MCF 10A (cell line): ENCODE data around the gene MEX3A. TPM values are rescaled to one million over a fixed set of nuclear protein-coding genes. Genes with fewer than 3 reads are reported as not detected.

Source experiments
- BruUV-seq: library from RNA; stranded (reverse); fragments of 400-500 nt; replicated peaks from 2 replicates; lab custom pipeline; 2021; lab: Mats Ljungman, UMichigan
- CTCF ChIA-PET: fragments of 300-600 bp; sonication (Branson Sonifier 250); formaldehyde crosslinking; extraction: SDS; loops from one replicate; lab custom pipeline; 2021; ENCODE audit warnings: antibody characterized with exemption, inconsistent platforms; lab: Yijun Ruan, JAX
- POLR2A ChIA-PET: fragments of 300-600, 350-650 bp; sonication (Branson Sonifier 250); formaldehyde crosslinking; extraction: SDS; loops from one replicate; lab custom pipeline; 2020; ENCODE audit warnings: antibody characterized with exemption, inconsistent platforms; lab: Yijun Ruan, JAX
- DNase-seq: peaks from one replicate; pipeline ENCODE4 v3.0.0-alpha.2; 2018; ENCODE audit not compliant: unreplicated experiment
- H3K27ac Mint-ChIP-seq: one replicate; pipeline ENCODE4 v1.8.0; 2022; ENCODE audit warnings: mild to moderate bottlenecking, low read depth, mixed read lengths; ENCODE audit not compliant: unreplicated experiment
- H3K27me3 Mint-ChIP-seq: one replicate; pipeline ENCODE4 v1.8.0; 2022; ENCODE audit warnings: mixed read lengths; ENCODE audit not compliant: insufficient read depth, unreplicated experiment
- H3K36me3 Mint-ChIP-seq: one replicate; pipeline ENCODE4 v1.8.0; 2022; ENCODE audit warnings: mild to moderate bottlenecking, moderate library complexity, mixed read lengths; ENCODE audit not compliant: insufficient read depth, unreplicated experiment
- H3K4me1 Mint-ChIP-seq: one replicate; pipeline ENCODE4 v1.8.0; 2022; ENCODE audit warnings: mixed read lengths; ENCODE audit not compliant: insufficient read depth, unreplicated experiment
- H3K4me3 Mint-ChIP-seq: one replicate; pipeline ENCODE4 v1.8.0; 2022; ENCODE audit warnings: mild to moderate bottlenecking, moderate library complexity, mixed read lengths; ENCODE audit not compliant: unreplicated experiment
- H3K9me3 Mint-ChIP-seq: one replicate; pipeline ENCODE4 v1.8.0; 2022; ENCODE audit warnings: mixed read lengths; ENCODE audit not compliant: unreplicated experiment
- CTCF ChIP-seq: fragments of 200-600 bp; IDR thresholded peaks from one replicate; pipeline ENCODE4 v1.8.0; 2022; ENCODE audit warnings: antibody characterized with exemption, mild to moderate bottlenecking; ENCODE audit not compliant: unreplicated experiment
- intact Hi-C: fragments of 100-400 bp; cut with micrococcal nuclease; formaldehyde crosslinking; loops from 2 replicates; pipeline ENCODE4 v1.14.1; 2022
- total RNA-seq: library from RNA; stranded (reverse); gene quantifications from 2 replicates; pipeline ENCODE4 v1.2.3, GENCODE V29; 2022

The MEX3A gene
- total RNA-seq, 1 experiment from 2014 or later = 0.91 TPM

GRCh38 chr1:156051011-156051725 lies 31.1 kb downstream of the MEX3A start:
- H3K4me3 Mint-ChIP-seq = no peak overlapping the region
- no TSS peak for BruUV-seq
- CTCF ChIA-PET = interaction anchor here (0.6 to 3.3 kb wide), 10 partner anchors 9 to 112 kb away, joined by 3 to 12 read pairs (median 4); partner anchors contain the start of gene LMNA
- POLR2A ChIA-PET = interaction anchor here (0.9 to 2.4 kb wide), 5 partner anchors 31 to 690 kb away, joined by 3 to 10 read pairs (median 6); partner anchors contain the start of gene MRPL24
- H3K4me1 Mint-ChIP-seq = peaks cover 33% of the 10 kb centered on the region
- no peaks in the 10 kb centered on the region for H3K27me3 Mint-ChIP-seq
- TF ChIP-seq CTCF = no peak
- no peaks in the 10 kb centered on the region for H3K9me3 Mint-ChIP-seq
- intact Hi-C loops = loop anchor here (10.0 kb wide), 1 partner anchor 396 kb away; no protein-coding TSS in a partner anchor
- peaks cover 46% of the 10 kb centered on the region for H3K36me3 Mint-ChIP-seq
- no peak for DNase-seq
- H3K27ac Mint-ChIP-seq = no peak overlapping the region

GRCh38 chr1:156050376-156050775 lies 31.9 kb downstream of the MEX3A start:
- peaks cover 25% of the 10 kb centered on the region for H3K4me1 Mint-ChIP-seq
- no peaks in the 10 kb centered on the region for H3K27me3 Mint-ChIP-seq
- POLR2A ChIA-PET = interaction anchor here (0.7 to 1.1 kb wide), 3 partner anchors 13 to 18 kb away, joined by 3 read pairs; no protein-coding TSS in a partner anchor
- H3K9me3 Mint-ChIP-seq = no peaks in the 10 kb centered on the region
- no peak for DNase-seq
- peaks cover 48% of the 10 kb centered on the region for H3K36me3 Mint-ChIP-seq
- TF ChIP-seq CTCF = no peak
- H3K27ac Mint-ChIP-seq = no peak overlapping the region
- no TSS peak for BruUV-seq
- H3K4me3 Mint-ChIP-seq = no peak overlapping the region
- intact Hi-C loops = loop anchor here (10.0 kb wide), 1 partner anchor 396 kb away; no protein-coding TSS in a partner anchor
- CTCF ChIA-PET = interaction anchor here (0.6 to 2.0 kb wide), 7 partner anchors 13 to 175 kb away, joined by 3 to 12 read pairs (median 3); no protein-coding TSS in a partner anchor

- no peak for TF ChIP-seq CTCF
- intact Hi-C loops = no loop called here
- H3K4me3 Mint-ChIP-seq = no peak overlapping the region
- no peaks in the 10 kb centered on the region for H3K27me3 Mint-ChIP-seq
- no peak overlapping the region for H3K27ac Mint-ChIP-seq
- DNase-seq = no peak
- BruUV-seq = no TSS peak
- H3K9me3 Mint-ChIP-seq = no peaks in the 10 kb centered on the region
- ChIA-PET CTCF (interaction anchor here (0.7 to 1.2 kb wide), 2 partner anchors 59 to 121 kb away, joined by 3 to 6 read pairs; no protein-coding TSS in a partner anchor), POLR2A (interaction anchor here (1.0 kb wide), 1 partner anchor 55 kb away, joined by 3 read pairs; no protein-coding TSS in a partner anchor)
- peaks cover 59% of the 10 kb centered on the region for H3K36me3 Mint-ChIP-seq
- peaks cover 22% of the 10 kb centered on the region for H3K4me1 Mint-ChIP-seq
These were observed 33.5 kb downstream of the MEX3A start for GRCh38 chr1:156048663-156049258.

- no peak overlapping the region for H3K27ac Mint-ChIP-seq
- intact Hi-C loops = no loop called here
- H3K4me1 Mint-ChIP-seq = peaks cover 15% of the 10 kb centered on the region
- ChIA-PET POLR2A (interaction anchor here (0.9 kb wide), 1 partner anchor 16 kb away, joined by 3 read pairs; no protein-coding TSS in a partner anchor), CTCF (interaction anchor here (0.6 kb wide), 1 partner anchor 11 kb away, joined by 3 read pairs; no protein-coding TSS in a partner anchor)
- no peaks in the 10 kb centered on the region for H3K9me3 Mint-ChIP-seq
- BruUV-seq = no TSS peak
- no peak for DNase-seq
- TF ChIP-seq CTCF = no peak
- no peak overlapping the region for H3K4me3 Mint-ChIP-seq
- no peaks in the 10 kb centered on the region for H3K27me3 Mint-ChIP-seq
- peaks cover 86% of the 10 kb centered on the region for H3K36me3 Mint-ChIP-seq
These were observed 37.2 kb downstream of the MEX3A start for GRCh38 chr1:156045076-156045475.
